GM12865 (cell line): ENCODE data around the gene OR52J3.

Experiments
- DNase-seq: peaks from one replicate; pipeline ENCODE4 v3.0.0; 2010; ENCODE audit warnings: low read depth
- H3K4me3 ChIP-seq: 2 replicates; pipeline ENCODE4 v1.5.1; 2011; ENCODE audit warnings: mild to moderate bottlenecking, low read depth, low read length, control low read depth
- CTCF ChIP-seq: IDR thresholded peaks from 2 replicates; pipeline ENCODE4 v1.5.1; 2011; ENCODE audit warnings: low read length, control low read depth, low read depth, inconsistent platforms; ENCODE audit not compliant: insufficient read depth; ENCODE audit errors: missing control alignments

Gene OR52J3

GRCh38 chr11:5046226-5046625 is at the start of gene OR52J3:
OR52J3 (plus strand) TSS chr11:5046526; CDS start chr11:5046526, 0 bp downstream.
- no peak within 1 kb of the TSS for H3K4me3 ChIP-seq
- TF ChIP-seq CTCF = no peak
- DNase-seq = no peak

- TF ChIP-seq CTCF = peak; percentile 39
- no peak overlapping the region for H3K4me3 ChIP-seq
- peak; percentile 57 for DNase-seq
Measured at GRCh38 chr11:5004424-5005274, 41.7 kb upstream of the OR52J3 start.

GRCh38 chr11:5007561-5007960 is 38.8 kb upstream of the OR52J3 start:
- DNase-seq = peak; percentile 4
- H3K4me3 ChIP-seq = no peak overlapping the region
- no peak for TF ChIP-seq CTCF

GRCh38 chr11:5011254-5011653 is 35.1 kb upstream of the OR52J3 start:
- TF ChIP-seq CTCF = no peak
- no peak for DNase-seq

DNA sequence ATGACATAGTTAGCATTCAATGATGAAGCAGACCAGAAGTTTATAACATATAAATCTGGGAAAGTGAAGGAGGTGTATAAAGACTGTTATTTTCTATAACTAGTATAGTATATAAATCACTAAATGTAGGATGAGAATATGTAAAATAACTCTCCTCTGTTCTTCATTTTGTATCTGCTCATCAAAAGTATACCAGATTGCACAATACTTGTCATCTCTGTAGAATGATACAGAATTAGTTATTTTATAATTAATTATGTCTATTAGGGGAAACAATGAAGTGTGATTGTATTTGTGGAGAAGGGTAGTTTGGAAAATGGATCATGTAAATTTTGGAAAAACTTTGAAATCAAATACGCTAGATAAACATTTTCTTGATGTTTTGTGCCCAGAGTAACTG is 33.3 kb upstream of the OR52J3 start:
- no peak overlapping the region for H3K4me3 ChIP-seq
- DNase-seq = no peak

More at GRCh38 chr11:5011254-5011653, 35.1 kb upstream of the OR52J3 start:
- no peak overlapping the region for H3K4me3 ChIP-seq

GRCh38 chr11:5021996-5022395 is 24.3 kb upstream of the OR52J3 start:
- DNase-seq = no peak
- H3K4me3 ChIP-seq = no peak overlapping the region
- no peak for TF ChIP-seq CTCF

More for the DNA sequence above, 33.3 kb upstream of the OR52J3 start:
- TF ChIP-seq CTCF = no peak

DNA sequence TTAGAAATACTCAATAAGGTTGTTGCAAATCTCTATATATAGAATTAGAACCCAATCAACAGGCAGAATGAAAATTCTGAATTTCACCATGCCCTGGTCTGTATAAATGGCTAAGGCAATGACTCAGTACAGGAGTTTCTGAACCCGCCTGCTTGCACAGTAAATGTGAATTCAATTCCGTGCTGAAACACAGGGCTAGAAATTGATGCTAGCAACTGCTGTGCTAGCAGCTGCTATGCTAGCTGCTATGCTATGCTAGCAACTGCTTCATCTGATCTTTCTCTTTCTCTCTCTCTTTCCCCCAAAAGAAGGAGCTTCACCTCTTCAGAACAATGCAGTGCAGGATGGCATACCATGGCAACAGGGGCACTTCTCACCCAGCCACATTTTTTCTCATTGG is 9.7 kb upstream of the OR52J3 start:
- no peak for TF ChIP-seq CTCF
- no peak overlapping the region for H3K4me3 ChIP-seq
- no peak for DNase-seq
